CD4-positive, alpha-beta T cell treated with Interleukin-1 beta for 1 hour (primary cell): ENCODE results near the gene MED26.

Experiments used
- DNase-seq, 2 donors: peaks; one replicate each; pipeline ENCODE4 v3.0.0-alpha.2; 2020 to 2022

MED26 gene

GRCh38 chr19:16609511-16610200, 18.3 kb downstream of the MED26 start:
- DNase-seq = no peak

DNA sequence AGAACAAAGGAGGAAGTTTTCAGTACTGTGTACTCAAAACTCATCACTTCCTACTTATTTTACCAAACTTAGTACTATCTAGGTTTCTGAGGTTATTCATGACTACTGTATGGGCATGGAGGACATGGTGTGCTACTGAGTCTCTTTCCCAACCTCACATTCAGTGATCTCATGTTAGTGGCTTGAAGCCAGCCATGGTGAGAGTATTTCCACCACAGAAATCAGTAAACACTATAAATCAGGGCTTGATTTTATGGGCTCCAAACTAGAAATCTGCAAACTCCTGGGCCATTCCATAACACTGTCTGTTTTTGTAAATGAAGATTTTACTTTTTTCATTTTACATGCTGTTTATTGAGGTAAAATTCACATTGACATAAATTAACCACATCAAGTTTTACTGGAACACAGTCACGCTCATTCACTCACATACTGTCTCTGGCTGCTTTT, 19.7 kb downstream of the MED26 start:
- DNase-seq = no peak

GRCh38 chr19:16607819-16608218, 20.2 kb downstream of the MED26 start:
- no peak for DNase-seq

DNA sequence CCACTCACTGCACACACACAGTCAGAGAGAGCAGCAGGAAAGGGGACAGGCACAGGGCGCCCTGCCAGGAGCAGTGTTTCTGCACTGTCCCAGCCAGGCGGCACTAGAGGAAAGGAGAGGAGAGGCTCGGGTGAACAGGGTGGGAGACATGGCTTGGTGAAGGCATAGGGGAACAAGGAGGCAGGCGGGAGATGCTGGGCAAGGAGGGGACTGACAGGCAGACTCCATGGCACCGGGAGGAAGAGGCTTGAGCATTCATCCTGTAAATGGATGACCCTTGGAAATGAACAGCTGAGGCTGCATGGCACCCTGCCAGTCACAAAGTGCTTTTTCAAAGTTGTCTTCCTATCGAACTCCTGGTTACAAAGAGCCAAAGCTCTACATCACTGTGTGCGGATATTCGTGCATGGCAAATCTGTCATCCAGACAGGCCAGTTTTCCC, 22.4 kb downstream of the MED26 start:
- DNase-seq = no peak

GRCh38 chr19:16605115-16605514, 22.9 kb downstream of the MED26 start:
- DNase-seq = no peak

GRCh38 chr19:16604615-16605014, 23.4 kb downstream of the MED26 start:
- no peak for DNase-seq

DNA sequence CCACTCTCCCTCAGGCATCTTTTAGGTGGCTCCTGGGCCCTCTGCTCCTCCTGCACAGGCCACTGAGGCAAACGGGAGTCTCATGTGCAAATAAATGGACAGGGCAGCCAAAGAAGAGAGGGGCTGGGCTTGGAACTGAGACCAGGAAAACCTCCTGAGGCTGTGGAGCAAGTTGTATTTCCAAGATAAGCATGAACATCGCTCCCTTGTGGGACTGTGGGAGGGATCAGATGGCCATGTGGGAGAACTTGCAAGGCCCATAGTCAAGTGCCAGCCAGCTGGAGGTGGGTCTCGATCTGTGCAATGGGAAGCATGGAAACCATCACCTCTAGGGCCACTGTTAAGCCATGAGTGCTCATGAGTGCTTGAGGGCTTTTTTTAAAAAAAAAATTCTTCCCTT, 24.9 kb downstream of the MED26 start:
- no peak for DNase-seq

DNA sequence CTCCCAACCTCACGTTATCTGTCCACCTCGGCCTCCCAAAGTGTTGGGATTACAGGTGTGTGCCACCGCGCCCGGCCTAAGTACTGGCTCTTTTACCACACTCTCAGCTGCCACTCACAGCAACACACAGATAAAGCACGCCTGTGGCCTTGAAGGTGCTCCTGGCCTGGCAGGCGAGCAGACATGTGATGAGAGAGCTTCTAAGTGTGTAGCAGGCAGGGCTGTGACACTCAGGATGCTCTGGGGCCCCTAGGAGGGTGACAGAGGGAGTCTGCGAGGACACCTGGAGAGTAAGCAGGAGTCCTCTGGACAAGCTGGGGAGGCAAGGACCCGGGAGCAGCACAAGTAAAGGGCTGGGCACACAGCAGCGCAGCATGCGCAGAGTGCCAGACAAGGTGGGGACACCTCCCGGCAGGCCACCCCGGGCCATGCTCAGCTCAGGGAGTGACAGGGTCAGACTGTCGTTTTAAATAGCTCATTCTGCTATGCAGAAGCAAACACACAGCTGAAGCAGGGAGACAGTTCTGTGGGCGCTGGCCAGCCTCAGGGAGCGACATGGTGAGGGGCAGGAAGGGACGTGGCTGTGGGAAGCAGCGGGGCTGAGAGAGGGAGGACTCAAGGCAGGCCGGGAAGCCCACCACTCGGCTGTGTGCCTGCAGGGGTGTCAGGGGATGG, 26.5 kb downstream of the MED26 start:
- DNase-seq = no peak

GRCh38 chr19:16600824-16601223, 27.2 kb downstream of the MED26 start:
- DNase-seq = no peak

DNA sequence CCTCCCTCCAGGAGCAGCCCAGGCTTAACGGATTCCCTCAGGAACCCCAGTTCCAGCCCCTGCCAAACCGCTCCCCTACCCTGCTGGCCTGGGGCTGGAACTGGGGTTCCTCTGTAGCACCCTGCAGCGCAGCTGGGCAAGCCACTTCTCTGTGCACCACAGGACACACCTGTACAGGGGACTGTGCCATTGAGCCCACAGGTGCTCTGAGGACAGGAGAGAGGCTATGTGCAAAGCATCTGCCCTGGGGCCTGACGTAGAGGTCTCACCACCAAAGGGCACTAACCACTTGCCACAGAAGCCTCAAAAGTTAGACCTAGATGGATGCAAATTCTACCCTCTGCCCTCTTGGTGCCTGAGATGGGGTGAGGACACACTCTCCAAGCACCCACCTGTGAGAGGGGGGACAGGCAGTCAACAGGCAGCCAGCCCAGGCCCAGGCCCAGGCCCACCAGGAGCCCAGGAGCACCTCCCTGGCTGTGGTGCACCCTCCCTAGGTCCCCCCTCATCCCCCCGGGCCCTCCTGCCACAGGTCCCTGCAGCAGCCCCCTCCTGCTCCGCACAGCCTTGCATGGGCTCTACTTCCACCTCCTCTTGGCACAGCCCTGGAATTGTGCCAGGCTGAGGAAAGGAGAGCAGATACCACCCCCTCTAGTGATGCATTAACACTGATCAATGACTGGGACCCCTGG, 28.2 kb downstream of the MED26 start:
- DNase-seq = no peak

DNA sequence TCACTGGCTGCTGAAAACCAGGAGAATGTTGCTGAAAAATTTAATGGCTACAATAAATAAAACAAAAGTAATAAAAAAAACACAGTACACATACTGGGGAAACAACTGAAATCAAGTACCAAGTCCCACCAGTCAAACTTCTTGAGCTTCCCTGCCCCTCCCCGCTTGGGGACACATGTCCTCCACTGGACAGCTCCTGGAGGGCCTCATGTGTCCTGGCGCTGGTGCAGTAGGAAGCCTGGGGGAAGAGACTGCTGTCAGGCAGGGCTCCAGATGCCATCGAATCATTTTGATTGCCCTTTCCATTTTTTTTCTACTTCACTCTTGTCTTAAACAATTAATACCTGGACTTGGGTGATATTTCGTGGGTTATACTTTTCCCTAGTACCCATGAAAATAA, 29.2 kb downstream of the MED26 start:
- no peak for DNase-seq

- DNase-seq = no peak
Measured at GRCh38 chr19:16596399-16596798, 31.6 kb downstream of the MED26 start.

DNA sequence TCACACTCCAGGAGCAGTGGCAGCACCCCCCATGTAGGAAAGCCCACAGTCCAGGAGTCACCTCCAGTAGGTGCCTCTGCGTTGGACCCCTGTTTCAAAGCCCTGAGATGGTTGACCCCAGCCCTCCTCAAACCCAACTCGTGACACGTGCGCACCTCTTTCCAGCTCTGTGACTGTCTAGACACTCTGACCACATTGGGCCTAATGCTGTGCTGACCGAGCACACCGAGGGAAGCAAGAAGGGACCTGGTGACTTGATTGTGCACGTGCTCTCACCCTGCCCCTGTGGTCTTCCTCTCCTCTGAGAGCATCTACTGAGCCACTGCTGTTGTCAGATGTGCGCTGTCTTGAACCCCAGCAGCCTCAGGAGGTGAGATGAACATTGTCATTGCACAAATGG, 32.9 kb downstream of the MED26 start:
- no peak for DNase-seq

DNA sequence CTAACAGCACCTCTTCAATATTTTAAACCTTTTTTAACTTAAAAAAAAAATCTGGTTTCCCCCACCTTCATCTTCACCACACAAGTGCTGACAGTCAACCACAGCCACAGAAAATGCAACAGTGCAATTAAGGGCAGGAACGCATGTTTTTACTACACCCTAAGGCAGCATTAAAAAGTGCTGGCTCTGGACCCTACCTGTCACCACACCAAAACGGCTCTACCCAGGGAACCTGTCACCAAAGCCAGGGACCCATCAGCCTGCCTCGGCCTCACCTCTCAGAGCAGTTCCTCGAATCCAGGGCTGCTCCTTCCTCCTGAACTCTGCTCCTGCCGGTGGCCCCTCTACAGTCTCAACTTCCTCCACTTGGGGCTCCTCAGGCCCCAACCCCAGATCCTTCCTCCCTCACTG, 33.3 kb downstream of the MED26 start:
- peak in 1 of 2 donors; percentile 64 for DNase-seq

- peak; percentile 69 to 71 for DNase-seq
Measured at GRCh38 chr19:16594131-16594586, 33.8 kb downstream of the MED26 start.

DNA sequence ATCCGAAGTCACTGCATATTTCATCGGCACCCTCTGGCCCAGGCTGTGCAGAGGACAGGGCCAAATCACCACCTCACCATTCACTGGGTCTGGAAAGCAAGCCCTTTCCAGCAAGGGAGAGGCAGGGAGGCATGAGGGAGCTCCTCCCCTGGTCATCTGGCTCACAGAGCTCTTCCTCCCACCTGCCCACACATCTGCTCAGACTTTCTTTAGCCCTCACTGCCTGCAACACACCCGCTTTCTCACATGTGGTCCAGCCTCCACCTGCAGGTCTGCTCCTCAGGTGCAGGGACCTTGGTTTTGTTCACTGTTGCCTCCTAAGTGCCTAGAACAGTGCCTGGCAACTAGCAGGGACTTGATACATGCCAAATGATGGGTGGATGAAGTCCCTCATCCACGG, 34.8 kb downstream of the MED26 start:
- DNase-seq = no peak

DNA sequence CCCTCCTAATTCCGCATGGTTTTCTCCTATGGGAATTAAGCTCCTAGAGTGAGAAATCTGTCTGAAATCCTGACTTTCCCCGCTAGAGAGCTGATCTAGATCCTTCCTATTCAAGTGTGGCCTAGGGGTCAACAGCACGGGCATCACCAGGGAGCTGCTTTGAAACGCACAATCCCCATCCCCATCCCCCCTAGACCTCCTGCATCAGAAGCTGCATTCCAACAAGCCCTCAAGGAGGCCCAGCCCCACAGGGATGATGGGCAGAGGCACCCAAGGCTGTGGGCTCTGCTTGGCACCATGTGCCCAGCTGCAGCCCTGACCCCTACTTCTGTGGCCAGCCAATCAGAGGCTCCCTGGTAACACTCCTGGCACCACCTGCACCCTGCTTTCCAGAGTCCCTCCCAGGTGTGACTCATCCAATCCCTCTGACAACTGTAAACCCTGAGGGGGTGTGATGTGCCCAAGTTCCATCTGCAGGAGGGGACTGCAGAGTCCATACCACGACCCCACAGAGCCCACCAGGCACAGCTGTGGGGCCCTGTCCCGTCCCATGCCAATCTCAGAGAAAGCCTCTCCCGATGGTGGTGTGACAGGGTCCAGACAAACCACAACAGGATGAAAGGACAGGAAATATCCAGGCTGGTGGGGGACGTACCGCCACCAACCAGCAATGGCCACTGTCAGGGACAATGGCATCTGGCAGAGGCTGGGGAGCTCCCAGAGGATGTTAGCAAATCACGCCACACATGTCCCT, 36.0 kb downstream of the MED26 start:
- DNase-seq = no peak

GRCh38 chr19:16590876-16591802, 36.9 kb downstream of the MED26 start:
- no peak for DNase-seq

GRCh38 chr19:16589917-16590316, 38.1 kb downstream of the MED26 start:
- DNase-seq = no peak

GRCh38 chr19:16588824-16589577, 39.0 kb downstream of the MED26 start:
- no peak for DNase-seq
